Choroid plexus epithelial cell (primary cell): ENCODE data around the gene KRTAP1-1.
"Not testable (repeated sequence)": the region's sequence is repeated elsewhere in the genome, so short reads cannot be mapped to it uniquely, and the experiment has no call there.

ENCODE experiments used
- DNase-seq: peaks from one replicate; pipeline ENCODE4 v3.0.0-alpha.2; 2010; ENCODE audit warnings: low read depth
- H3K4me3 ChIP-seq: 2 replicates; pipeline ENCODE4 v1.5.1; 2011; ENCODE audit warnings: low read depth, mild to moderate bottlenecking, control low read depth, low read length, moderate library complexity
- CTCF ChIP-seq: conservative IDR thresholded peaks from 2 replicates; pipeline ENCODE4 v1.5.1; 2011; ENCODE audit warnings: low read depth, mild to moderate bottlenecking, control low read depth, inconsistent platforms, low read length, moderate library complexity

Gene KRTAP1-1

GRCh38 chr17:41040783-41041571, at the start of gene KRTAP1-1:
KRTAP1-1 (minus strand) TSS chr17:41041450; CDS start chr17:41041397, 53 bp downstream.
- peak; percentile 17 for DNase-seq
- H3K4me3 ChIP-seq = not testable (repeated sequence)

GRCh38 chr17:41088760-41089352, 47.6 kb upstream of the KRTAP1-1 start:
- H3K4me3 ChIP-seq, DNase-seq: not testable (repeated sequence)

- not testable (repeated sequence) for H3K4me3 ChIP-seq, DNase-seq
Observed at GRCh38 chr17:41084100-41084856, 43.0 kb upstream of the KRTAP1-1 start, which contains the start of gene KRTAP4-7. KRTAP4-7 (plus strand) TSS chr17:41084150; CDS start chr17:41084207, 57 bp downstream.

GRCh38 chr17:41083427-41083826, 42.2 kb upstream of the KRTAP1-1 start:
- DNase-seq, H3K4me3 ChIP-seq: not testable (repeated sequence)

- no peak for TF ChIP-seq CTCF
- H3K4me3 ChIP-seq = no peak overlapping the region
- DNase-seq = no peak
Observed at GRCh38 chr17:41082626-41083025, 41.4 kb upstream of the KRTAP1-1 start.

- H3K4me3 ChIP-seq = no peak overlapping the region
- DNase-seq = no peak
- no peak for TF ChIP-seq CTCF
Observed at GRCh38 chr17:41076788-41077187, 35.5 kb upstream of the KRTAP1-1 start.

GRCh38 chr17:41073676-41074075, 32.4 kb upstream of the KRTAP1-1 start:
- no peak for DNase-seq
- H3K4me3 ChIP-seq = no peak overlapping the region
- TF ChIP-seq CTCF = no peak

GRCh38 chr17:41071606-41072360, 30.5 kb upstream of the KRTAP1-1 start:
- no peak for DNase-seq
- no peak overlapping the region for H3K4me3 ChIP-seq
- no peak for TF ChIP-seq CTCF
